ENCODE results near the gene SPINK1.

SPINK1 gene

DNA sequence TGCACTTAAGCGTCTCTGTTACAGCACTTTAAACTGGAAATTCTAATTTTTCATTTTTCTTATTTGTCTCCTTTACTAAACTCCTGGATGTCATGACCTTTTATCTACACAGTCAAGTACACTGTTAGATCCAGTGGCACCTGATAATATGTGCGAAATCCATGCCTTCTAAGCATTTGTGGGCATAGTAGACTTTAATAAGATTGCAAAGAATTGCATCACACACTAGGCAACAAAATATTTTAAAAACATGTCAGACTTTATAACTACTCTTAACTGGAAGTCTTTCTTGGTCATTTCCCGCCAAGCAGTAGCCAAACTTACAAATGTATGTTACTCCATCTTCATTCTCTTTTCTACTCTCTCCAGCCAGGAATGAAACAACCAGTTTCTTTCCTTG is 5.0 kb upstream of the SPINK1 start:
- H4K91ac ChIP-seq (ENCODE audit: low read length), result no peak overlapping the region
- no peak overlapping the region for H2AFZ ChIP-seq (ENCODE audit: low read depth, low read length)
- no peak overlapping the region for H3K18ac ChIP-seq (ENCODE audit: low read depth in 1 of 2, low read length in 2 of 2)
- H3K4me2 ChIP-seq (ENCODE audit: low read length, poor library complexity, severe bottlenecking), result no peak overlapping the region
- no peak overlapping the region for H3K14ac ChIP-seq (ENCODE audit: low read length in 2 of 2)
- DNase-seq, result no peak
- no peak overlapping the region for H2BK15ac ChIP-seq (ENCODE audit: low read depth, poor library complexity, severe bottlenecking)
- H2BK12ac ChIP-seq (ENCODE audit: low read length in 2 of 2), result no peak overlapping the region
- 92% methylated on average over 3 of the region's 3 CpGs for WGBS
- H3K23ac ChIP-seq (ENCODE audit: low read length in 2 of 2), result no peak overlapping the region
- peaks cover 1% of the 10 kb centered on the region for H3K4me1 ChIP-seq (ENCODE audit: control insufficient read depth, insufficient read depth, low read depth, low read length)
- no peak overlapping the region for H3K4ac ChIP-seq (ENCODE audit: low read depth in 1 of 2, low read length in 2 of 2)
- H3K4me3 ChIP-seq (ENCODE audit: insufficient read depth in 1 of 2, low read depth in 1 of 2, low read length in 2 of 2), result no peak overlapping the region
- H2BK5ac ChIP-seq (ENCODE audit: low read depth, low read length, poor library complexity, severe bottlenecking), result no peak overlapping the region
- no peaks in the 10 kb centered on the region for H3K79me1 ChIP-seq (replicated peaks; ENCODE audit: low read length, poor library complexity, severe bottlenecking)
- no peak overlapping the region for H3K27ac ChIP-seq (ENCODE audit: low read length, poor library complexity, severe bottlenecking)
- no peaks in the 10 kb centered on the region for H3K9me3 ChIP-seq (ENCODE audit: control insufficient read depth, low read length)
- no peak overlapping the region for H3K9ac ChIP-seq (ENCODE audit: low read length)
- H3K36me3 ChIP-seq (ENCODE audit: control insufficient read depth in 1 of 2, insufficient read depth in 2 of 2, low read depth in 1 of 2, low read length in 2 of 2), result no peaks in the 10 kb centered on the region
- H2BK120ac ChIP-seq (ENCODE audit: low read depth, low read length), result no peak overlapping the region
- no peak overlapping the region for H2AK5ac ChIP-seq (ENCODE audit: low read length, severe bottlenecking)
- H3K27me3 ChIP-seq (ENCODE audit: control insufficient read depth in 1 of 2, insufficient read depth in 1 of 2, low read length in 2 of 2), result no peaks in the 10 kb centered on the region
- H4K8ac ChIP-seq (ENCODE audit: low read length), result no peak overlapping the region

- H2BK120ac ChIP-seq (ENCODE audit: low read depth, low read length), result no peak overlapping the region
- no peak overlapping the region for H2BK5ac ChIP-seq (ENCODE audit: low read depth, low read length, poor library complexity, severe bottlenecking)
- H2BK12ac ChIP-seq (ENCODE audit: low read length in 2 of 2), result no peak overlapping the region
- no peak overlapping the region for H3K4me2 ChIP-seq (ENCODE audit: low read length, poor library complexity, severe bottlenecking)
- H3K79me1 ChIP-seq (replicated peaks; ENCODE audit: low read length, poor library complexity, severe bottlenecking), result no peaks in the 10 kb centered on the region
- H3K36me3 ChIP-seq (ENCODE audit: control insufficient read depth in 1 of 2, insufficient read depth in 2 of 2, low read depth in 1 of 2, low read length in 2 of 2), result no peaks in the 10 kb centered on the region
- H3K23ac ChIP-seq (ENCODE audit: low read length in 2 of 2), result no peak overlapping the region
- H2BK15ac ChIP-seq (ENCODE audit: low read depth, poor library complexity, severe bottlenecking), result no peak overlapping the region
- no peaks in the 10 kb centered on the region for H3K27me3 ChIP-seq (ENCODE audit: control insufficient read depth in 1 of 2, insufficient read depth in 1 of 2, low read length in 2 of 2)
- H3K27ac ChIP-seq (ENCODE audit: low read length, poor library complexity, severe bottlenecking), result no peak overlapping the region
- no peak overlapping the region for H2AFZ ChIP-seq (ENCODE audit: low read depth, low read length)
- H4K91ac ChIP-seq (ENCODE audit: low read length), result no peak overlapping the region
- no peak overlapping the region for H3K4me3 ChIP-seq (ENCODE audit: insufficient read depth in 1 of 2, low read depth in 1 of 2, low read length in 2 of 2)
- no peak overlapping the region for H3K4ac ChIP-seq (ENCODE audit: low read depth in 1 of 2, low read length in 2 of 2)
- no peaks in the 10 kb centered on the region for H3K9me3 ChIP-seq (ENCODE audit: control insufficient read depth, low read length)
- peak; percentile 53 for DNase-seq
- no peak overlapping the region for H4K8ac ChIP-seq (ENCODE audit: low read length)
- H3K9ac ChIP-seq (ENCODE audit: low read length), result no peak overlapping the region
- no peak overlapping the region for H3K18ac ChIP-seq (ENCODE audit: low read depth in 1 of 2, low read length in 2 of 2)
- no peak overlapping the region for H3K14ac ChIP-seq (ENCODE audit: low read length in 2 of 2)
- no peak overlapping the region for H2AK5ac ChIP-seq (ENCODE audit: low read length, severe bottlenecking)
- WGBS, result 0% methylated on average over 1 of the region's 2 CpGs
- H3K4me1 ChIP-seq (ENCODE audit: control insufficient read depth, insufficient read depth, low read depth, low read length), result peaks cover 1% of the 10 kb centered on the region
These were observed 3.9 kb upstream of the SPINK1 start for GRCh38 chr5:147835386-147835798.

DNA sequence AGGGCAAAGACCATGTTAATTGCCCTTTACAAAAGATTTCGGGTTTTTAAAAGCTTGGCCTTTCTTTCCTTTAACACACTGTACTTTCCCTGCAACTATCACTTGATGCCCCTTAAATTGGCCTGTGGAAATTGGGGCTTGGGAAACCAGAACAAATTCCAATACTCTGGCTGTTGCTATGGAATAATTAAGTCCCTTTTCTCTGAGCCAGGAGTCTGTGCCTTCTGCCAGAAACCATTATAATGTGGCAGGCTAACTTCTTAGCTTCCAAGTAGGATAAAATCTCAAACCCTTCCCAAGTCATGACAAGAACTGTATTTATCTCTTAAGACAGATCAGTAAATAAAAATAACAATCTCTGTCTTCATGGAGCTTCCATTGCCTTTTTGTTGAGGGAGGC is 1.1 kb upstream of the SPINK1 start:
- H3K4me2 ChIP-seq (ENCODE audit: low read length, poor library complexity, severe bottlenecking), result no peak overlapping the region
- H3K23ac ChIP-seq (ENCODE audit: low read length in 2 of 2), result no peak overlapping the region
- no peak overlapping the region for H4K91ac ChIP-seq (ENCODE audit: low read length)
- H2BK5ac ChIP-seq (ENCODE audit: low read depth, low read length, poor library complexity, severe bottlenecking), result no peak overlapping the region
- DNase-seq, result no peak
- peaks cover 4 to 6% of the 10 kb centered on the region in 2 experiments for H3K27me3 ChIP-seq (ENCODE audit: control insufficient read depth in 1 of 2, insufficient read depth in 1 of 2, low read length in 2 of 2)
- H3K36me3 ChIP-seq (ENCODE audit: control insufficient read depth in 1 of 2, insufficient read depth in 2 of 2, low read depth in 1 of 2, low read length in 2 of 2), result no peaks in the 10 kb centered on the region
- H3K4me1 ChIP-seq (ENCODE audit: control insufficient read depth, insufficient read depth, low read depth, low read length), result no peaks in the 10 kb centered on the region
- no peak overlapping the region for H3K27ac ChIP-seq (ENCODE audit: low read length, poor library complexity, severe bottlenecking)
- no peak overlapping the region for H3K9ac ChIP-seq (ENCODE audit: low read length)
- H4K8ac ChIP-seq (ENCODE audit: low read length), result no peak overlapping the region
- WGBS, result 20% methylated on average over 1 of the region's 1 CpG
- no peak overlapping the region for H2BK120ac ChIP-seq (ENCODE audit: low read depth, low read length)
- H3K18ac ChIP-seq (ENCODE audit: low read depth in 1 of 2, low read length in 2 of 2), result no peak overlapping the region
- no peak overlapping the region for H2BK12ac ChIP-seq (ENCODE audit: low read length in 2 of 2)
- H2BK15ac ChIP-seq (ENCODE audit: low read depth, poor library complexity, severe bottlenecking), result no peak overlapping the region
- H3K4ac ChIP-seq (ENCODE audit: low read depth in 1 of 2, low read length in 2 of 2), result no peak overlapping the region
- H3K14ac ChIP-seq (ENCODE audit: low read length in 2 of 2), result no peak overlapping the region
- H3K9me3 ChIP-seq (ENCODE audit: control insufficient read depth, low read length), result no peaks in the 10 kb centered on the region
- no peak overlapping the region for H2AFZ ChIP-seq (ENCODE audit: low read depth, low read length)
- no peak overlapping the region for H2AK5ac ChIP-seq (ENCODE audit: low read length, severe bottlenecking)
- H3K79me1 ChIP-seq (replicated peaks; ENCODE audit: low read length, poor library complexity, severe bottlenecking), result no peaks in the 10 kb centered on the region
- no peak overlapping the region for H3K4me3 ChIP-seq (ENCODE audit: insufficient read depth in 1 of 2, low read depth in 1 of 2, low read length in 2 of 2)

DNA sequence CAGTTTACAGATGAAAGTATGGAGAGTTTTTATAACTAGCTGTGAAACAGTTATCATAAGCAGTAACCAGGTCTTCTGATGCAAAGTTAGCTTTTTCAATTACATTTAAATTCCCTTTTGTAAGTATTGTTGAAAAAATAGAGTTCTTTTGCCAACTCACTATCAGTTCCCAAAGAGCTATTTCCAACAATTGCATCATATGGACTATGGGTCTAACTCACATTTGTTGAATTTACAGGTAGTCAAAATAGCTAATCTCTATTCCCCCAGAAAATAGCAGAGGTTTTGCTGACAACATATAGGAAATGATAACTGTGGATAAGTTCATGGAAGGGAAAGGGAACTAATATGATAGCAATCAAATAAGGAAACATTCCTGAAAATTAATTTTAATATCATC is 1.4 kb downstream of the SPINK1 start:
- Histone ChIP-seq H3K14ac (ENCODE audit: low read length in 2 of 2) (no peak overlapping the region), H3K79me1 (replicated peaks; ENCODE audit: low read length, poor library complexity, severe bottlenecking) (no peaks in the 10 kb centered on the region), H3K4me1 (ENCODE audit: control insufficient read depth, insufficient read depth, low read depth, low read length) (no peaks in the 10 kb centered on the region), H3K27ac (ENCODE audit: low read length, poor library complexity, severe bottlenecking) (no peak overlapping the region), H2BK12ac (ENCODE audit: low read length in 2 of 2) (no peak overlapping the region), H3K27me3 (ENCODE audit: control insufficient read depth in 1 of 2, insufficient read depth in 1 of 2, low read length in 2 of 2) (peaks cover 4 to 6% of the 10 kb centered on the region in 2 experiments), H4K91ac (ENCODE audit: low read length) (no peak overlapping the region), H2BK15ac (ENCODE audit: low read depth, poor library complexity, severe bottlenecking) (no peak overlapping the region), H3K4me3 (ENCODE audit: insufficient read depth in 1 of 2, low read depth in 1 of 2, low read length in 2 of 2) (no peak overlapping the region), H3K9me3 (ENCODE audit: control insufficient read depth, low read length) (no peaks in the 10 kb centered on the region), H3K23ac (ENCODE audit: low read length in 2 of 2) (no peak overlapping the region), H3K4ac (ENCODE audit: low read depth in 1 of 2, low read length in 2 of 2) (no peak overlapping the region), H3K18ac (ENCODE audit: low read depth in 1 of 2, low read length in 2 of 2) (no peak overlapping the region), H2AK5ac (ENCODE audit: low read length, severe bottlenecking) (no peak overlapping the region), H3K9ac (ENCODE audit: low read length) (no peak overlapping the region), H4K8ac (ENCODE audit: low read length) (no peak overlapping the region), H3K4me2 (ENCODE audit: low read length, poor library complexity, severe bottlenecking) (no peak overlapping the region), H2BK5ac (ENCODE audit: low read depth, low read length, poor library complexity, severe bottlenecking) (no peak overlapping the region), H2BK120ac (ENCODE audit: low read depth, low read length) (no peak overlapping the region), H2AFZ (ENCODE audit: low read depth, low read length) (no peak overlapping the region), H3K36me3 (ENCODE audit: control insufficient read depth in 1 of 2, insufficient read depth in 2 of 2, low read depth in 1 of 2, low read length in 2 of 2) (no peaks in the 10 kb centered on the region)
- DNase-seq, result no peak
